B cell (primary cell): ENCODE data around the gene IRGC.

ENCODE experiments used
- CTCF ChIP-seq: fragments of 200-600 bp; IDR thresholded peaks from one replicate; pipeline ENCODE4 v1.8.0; 2022; ENCODE audit warnings: antibody characterized with exemption, mild to moderate bottlenecking
- EZH2 ChIP-seq: IDR thresholded peaks from 2 replicates; pipeline ENCODE4 v1.6.1; 2012; ENCODE audit warnings: borderline replicate concordance, low read depth, mild to moderate bottlenecking, moderate library complexity, low read length; ENCODE audit not compliant: insufficient read depth, poor library complexity, severe bottlenecking

GRCh38 chr19:43743059-43743458 is 27.2 kb downstream of the IRGC start:
- TF ChIP-seq CTCF (no peak), EZH2 (no peak)
